HUES6 (cell line): ENCODE data around the gene UTF1.

ENCODE experiments used
- H3K27ac ChIP-seq: 2 replicates; pipeline ENCODE4 v1.7.0; 2013; ENCODE audit warnings: low read depth, mild to moderate bottlenecking, low read length, inconsistent platforms
- H3K27me3 ChIP-seq: 2 replicates; pipeline ENCODE4 v1.6.1; 2013; ENCODE audit warnings: low read length; ENCODE audit not compliant: control insufficient read depth, insufficient read depth
- H3K36me3 ChIP-seq: 2 replicates; pipeline ENCODE4 v1.6.1; 2013; ENCODE audit warnings: low read length; ENCODE audit not compliant: control insufficient read depth, insufficient read depth
- H3K4me1 ChIP-seq: 2 replicates; pipeline ENCODE4 v1.6.1; 2013; ENCODE audit warnings: low read length; ENCODE audit not compliant: control insufficient read depth, insufficient read depth
- H3K4me3 ChIP-seq: 2 replicates; pipeline ENCODE4 v1.5.1; 2013; ENCODE audit warnings: low read depth, low read length
- H3K9ac ChIP-seq: one replicate; pipeline ENCODE4 v1.6.1; 2013; ENCODE audit warnings: mild to moderate bottlenecking, low read length
- H3K9me3 ChIP-seq: 2 replicates; pipeline ENCODE4 v1.6.1; 2013; ENCODE audit warnings: low read depth, low read length; ENCODE audit not compliant: control insufficient read depth, insufficient read depth

UTF1 gene

DNA sequence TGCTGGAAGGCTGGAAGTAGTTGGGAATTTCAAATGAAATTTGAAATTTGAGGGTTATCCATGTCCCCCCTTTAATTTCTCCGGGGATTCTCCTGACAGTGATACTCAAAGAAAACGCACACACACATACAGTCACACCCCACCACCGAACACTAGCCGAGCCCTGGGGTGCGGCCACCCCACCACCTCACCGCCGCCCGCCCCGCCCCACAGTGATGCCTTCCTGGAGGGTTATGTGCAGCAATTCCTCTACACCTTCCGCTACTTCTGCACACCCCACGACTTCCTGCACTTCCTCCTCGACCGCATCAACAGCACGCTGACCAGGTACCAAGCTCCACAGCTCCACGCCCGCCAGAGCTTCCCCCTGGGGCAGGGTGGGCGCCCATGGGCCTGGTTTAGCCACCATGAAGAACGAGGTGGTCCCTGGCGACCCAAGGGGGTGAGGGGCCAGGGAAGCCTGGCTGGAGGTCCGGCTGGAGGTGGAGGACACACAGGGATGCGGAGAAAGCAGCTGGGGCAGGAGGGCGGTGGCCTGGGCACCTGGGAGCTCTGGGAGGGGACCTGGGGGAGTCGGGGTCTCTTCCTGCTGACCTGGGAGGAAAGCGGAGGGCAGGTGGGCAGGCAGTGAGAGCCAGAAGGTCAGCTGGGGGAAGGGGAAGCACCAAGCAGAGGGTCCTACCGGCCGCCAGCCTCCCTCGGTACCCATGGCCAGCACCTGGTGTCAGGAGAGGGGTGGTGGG lies 19.4 kb upstream of the UTF1 start:
- Histone ChIP-seq H3K27ac (no peak overlapping the region), H3K4me3 (no peak overlapping the region), H3K27me3 (no peaks in the 10 kb centered on the region), H3K9me3 (no peaks in the 10 kb centered on the region), H3K9ac (no peak overlapping the region), H3K36me3 (0 out of 2 replicates have a peak, but pooled peaks cover 5% of the 10 kb centered on the region), H3K4me1 (no peaks in the 10 kb centered on the region)

DNA sequence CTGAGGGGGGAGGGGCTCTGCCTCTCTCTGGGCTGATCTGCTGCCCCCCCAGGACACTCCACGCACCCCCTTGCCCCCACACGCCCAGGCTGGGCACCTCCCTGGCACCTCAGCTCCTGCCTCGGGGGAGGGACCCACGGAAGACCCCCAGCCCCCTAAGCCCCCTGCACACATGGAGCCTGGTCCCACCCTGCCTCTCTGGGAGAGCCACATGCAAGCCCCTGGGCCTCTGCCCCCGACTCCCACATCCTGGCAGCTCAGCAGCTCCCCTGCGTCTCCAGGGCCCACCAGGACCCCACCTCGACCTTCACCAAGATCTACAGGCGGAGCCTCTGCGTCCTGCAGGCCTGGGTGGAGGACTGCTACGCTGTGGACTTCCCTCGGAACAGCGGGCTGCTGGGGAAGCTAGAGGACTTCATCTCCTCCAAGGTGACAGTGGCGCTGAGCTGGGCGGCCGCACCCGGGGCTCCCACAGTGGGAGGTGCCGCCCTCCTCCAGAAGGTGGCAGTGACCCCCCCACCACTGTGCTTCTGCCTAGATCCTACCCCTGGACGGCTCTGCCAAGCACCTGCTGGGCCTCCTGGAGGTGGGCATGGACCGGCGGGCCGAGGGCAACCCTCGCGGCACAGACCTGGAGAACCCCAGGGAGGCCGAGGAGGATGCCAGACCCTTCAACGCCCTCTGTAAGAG lies 18.7 kb upstream of the UTF1 start:
- no peaks in the 10 kb centered on the region for H3K4me1 ChIP-seq
- no peak overlapping the region for H3K27ac ChIP-seq
- no peak overlapping the region for H3K4me3 ChIP-seq
- no peak overlapping the region for H3K9ac ChIP-seq
- no peaks in the 10 kb centered on the region for H3K27me3 ChIP-seq
- 0 out of 2 replicates have a peak, but pooled peaks cover 5% of the 10 kb centered on the region for H3K36me3 ChIP-seq
- H3K9me3 ChIP-seq = no peaks in the 10 kb centered on the region

DNA sequence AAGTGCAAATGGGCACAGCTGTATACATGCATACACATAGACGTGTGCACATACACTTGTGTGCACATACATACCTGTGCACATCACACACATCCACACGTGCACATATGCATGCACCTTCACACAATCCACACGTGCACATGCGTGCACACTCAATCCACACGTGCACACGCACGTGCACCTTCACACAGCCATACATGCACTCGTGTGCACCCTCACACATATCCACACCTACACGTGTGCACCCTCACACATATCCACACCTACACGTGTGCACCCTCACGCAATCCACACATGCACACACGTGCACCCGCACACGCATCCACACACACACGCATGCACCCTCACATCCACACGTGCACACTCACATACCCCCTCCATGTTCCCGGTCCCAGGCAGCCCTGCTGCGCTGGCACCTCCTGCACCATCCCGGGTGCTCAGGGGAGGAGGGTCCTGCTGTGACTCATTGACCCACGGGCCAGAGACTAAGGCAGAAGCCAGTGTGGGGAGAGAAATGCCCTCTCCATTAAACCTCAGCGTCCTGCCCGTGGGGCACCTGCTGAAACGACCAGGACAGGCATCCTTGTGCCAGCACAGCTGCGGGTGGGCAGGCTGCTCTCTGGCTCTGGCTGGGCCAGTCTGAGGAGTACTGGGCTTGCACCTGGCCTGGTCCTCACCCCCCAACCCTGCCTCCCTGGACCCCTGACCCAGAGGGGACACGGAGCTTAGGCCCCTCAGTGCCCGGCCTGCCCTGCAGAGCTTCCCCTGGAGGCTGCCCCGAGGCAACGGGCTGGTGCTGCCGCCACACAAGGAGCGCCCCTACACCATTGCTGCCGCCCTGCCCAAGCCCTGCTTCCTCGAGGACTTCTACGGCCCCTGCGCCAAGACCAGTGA lies 17.8 kb upstream of the UTF1 start:
- Histone ChIP-seq H3K9me3 (no peaks in the 10 kb centered on the region), H3K27ac (no peak overlapping the region), H3K27me3 (no peaks in the 10 kb centered on the region), H3K4me3 (no peak overlapping the region), H3K36me3 (0 out of 2 replicates have a peak, but pooled peaks cover 5% of the 10 kb centered on the region), H3K9ac (no peak overlapping the region), H3K4me1 (no peaks in the 10 kb centered on the region)

DNA sequence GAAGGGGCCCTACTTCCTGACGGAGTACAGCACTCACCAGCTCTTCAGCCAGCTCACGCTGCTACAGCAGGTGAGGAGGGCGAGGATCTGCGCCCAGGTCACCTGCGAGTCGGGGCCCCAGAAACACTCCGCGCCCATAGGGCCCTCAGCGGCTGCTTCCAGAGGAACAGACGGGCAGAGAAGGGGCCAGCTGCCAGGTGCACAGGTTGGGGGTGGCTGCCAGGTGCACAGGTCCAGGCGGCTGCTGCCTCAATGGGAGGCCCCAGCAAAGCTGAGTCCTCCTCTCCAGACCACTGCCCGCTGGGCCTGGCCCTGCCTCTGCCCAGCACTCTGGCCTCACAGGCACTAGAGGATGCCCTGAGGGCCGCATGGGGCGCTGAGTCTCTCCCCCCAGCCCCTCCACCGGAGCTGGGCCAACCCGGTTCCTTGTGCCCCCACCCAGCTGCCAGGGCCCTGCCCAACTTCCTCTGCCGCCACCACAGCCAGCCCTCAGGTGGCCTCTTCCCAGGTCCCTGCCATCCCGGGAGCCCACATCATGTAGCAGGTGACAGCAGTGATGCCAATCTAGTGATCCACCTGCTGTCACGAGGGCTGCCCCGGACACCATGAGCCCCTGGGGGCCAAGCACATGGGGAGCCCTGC lies 17.0 kb upstream of the UTF1 start:
- H3K9ac ChIP-seq = no peak overlapping the region
- 0 out of 2 replicates have a peak, but pooled peaks cover 5% of the 10 kb centered on the region for H3K36me3 ChIP-seq
- no peaks in the 10 kb centered on the region for H3K27me3 ChIP-seq
- H3K4me1 ChIP-seq = no peaks in the 10 kb centered on the region
- H3K27ac ChIP-seq = no peak overlapping the region
- no peak overlapping the region for H3K4me3 ChIP-seq
- H3K9me3 ChIP-seq = no peaks in the 10 kb centered on the region

DNA sequence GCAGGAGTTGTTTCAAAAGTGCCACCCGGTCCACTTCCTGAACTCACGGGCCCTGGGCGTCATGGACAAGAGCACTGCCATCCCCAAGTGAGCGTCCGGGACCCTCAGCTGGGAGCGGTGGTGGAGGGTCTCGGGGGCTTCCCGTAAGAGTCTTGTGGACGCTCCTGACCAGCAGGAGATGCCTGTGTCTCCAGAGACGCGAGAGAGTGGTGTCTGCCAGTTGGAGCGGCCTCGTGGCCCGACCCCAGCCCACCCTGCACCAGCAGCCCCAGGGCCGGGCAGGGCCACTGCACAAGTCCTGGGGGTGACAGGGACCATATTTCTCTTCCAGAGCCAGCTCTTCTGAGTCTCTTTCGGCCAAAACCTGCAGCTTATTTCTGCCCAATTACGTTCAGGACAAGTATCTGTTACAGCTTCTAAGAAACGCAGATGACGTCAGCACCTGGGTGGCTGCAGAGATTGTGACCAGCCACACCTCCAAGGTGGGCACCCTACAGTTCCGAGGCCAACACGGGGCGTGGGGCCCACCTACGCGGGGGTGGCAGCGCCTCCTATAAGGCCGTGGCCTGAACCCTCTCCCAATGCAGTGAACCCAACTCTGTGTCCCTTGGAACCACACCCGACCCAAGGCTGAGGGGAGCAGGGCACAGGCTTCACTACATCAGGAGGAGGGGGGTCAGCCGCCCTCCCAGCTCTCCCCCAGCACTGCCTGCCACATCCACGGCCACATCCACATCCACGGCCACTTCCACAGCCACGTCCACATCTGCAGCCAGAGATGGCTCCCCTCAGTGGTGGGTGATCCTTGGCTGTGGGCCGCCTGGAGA lies 16.2 kb upstream of the UTF1 start:
- Histone ChIP-seq H3K9me3 (no peaks in the 10 kb centered on the region), H3K27me3 (no peaks in the 10 kb centered on the region), H3K4me3 (no peak overlapping the region), H3K36me3 (0 out of 2 replicates have a peak, but pooled peaks cover 5% of the 10 kb centered on the region), H3K4me1 (peaks cover 1% of the 10 kb centered on the region; the same call in 1 of the 2 replicates), H3K9ac (no peak overlapping the region), H3K27ac (no peak overlapping the region)

DNA sequence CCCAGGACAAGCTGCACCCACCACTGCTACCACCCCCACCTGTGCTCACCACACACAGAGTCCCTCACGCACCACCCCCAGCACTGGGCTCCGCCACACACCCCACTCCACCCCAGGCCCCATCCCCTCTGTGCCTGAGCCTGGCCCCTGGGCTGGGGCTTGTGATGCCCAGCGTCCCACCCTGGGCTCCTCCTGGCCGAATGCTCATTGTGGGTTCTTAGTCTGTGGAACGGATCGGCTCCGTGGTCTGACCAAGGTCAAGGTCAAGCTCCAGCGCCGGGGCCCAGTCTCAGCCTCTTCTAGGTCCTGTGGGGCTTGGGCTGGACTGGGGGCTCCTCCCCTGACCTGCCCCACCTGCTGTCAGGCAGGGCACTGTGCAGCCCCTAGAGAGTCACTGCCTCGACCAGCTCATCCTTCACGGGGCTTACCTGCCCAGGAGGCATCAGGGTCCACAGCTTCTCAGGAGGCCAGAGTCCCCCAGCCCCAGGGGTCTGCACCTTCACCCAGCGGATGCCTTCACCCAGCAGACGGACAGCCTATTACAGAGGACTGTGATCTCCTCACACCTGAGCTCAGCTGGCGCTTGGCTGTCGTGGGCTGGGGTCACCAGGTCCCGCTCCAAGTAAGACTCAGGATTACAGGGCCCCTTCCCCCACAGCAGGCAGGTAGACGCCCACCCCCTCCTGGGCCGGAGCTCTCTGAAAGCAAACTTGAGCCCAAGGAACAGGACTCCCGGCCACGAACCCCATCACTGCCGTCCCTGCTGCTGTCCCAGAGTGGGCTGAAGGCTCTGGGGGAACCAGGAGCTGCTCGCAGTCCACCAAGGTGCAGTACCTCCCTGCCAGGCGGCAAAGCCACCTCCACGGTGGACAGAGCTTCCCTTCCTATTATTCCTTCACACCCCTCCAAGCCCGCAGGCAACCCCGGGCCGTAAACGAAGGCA lies 15.3 kb upstream of the UTF1 start:
- H3K4me1 ChIP-seq = peaks cover 9% of the 10 kb centered on the region; the same call in 1 of the 2 replicates
- 0 out of 2 replicates have a peak, but pooled peaks cover 5% of the 10 kb centered on the region for H3K36me3 ChIP-seq
- no peaks in the 10 kb centered on the region for H3K27me3 ChIP-seq
- no peak overlapping the region for H3K9ac ChIP-seq
- no peak overlapping the region for H3K27ac ChIP-seq
- H3K9me3 ChIP-seq = no peaks in the 10 kb centered on the region
- no peak overlapping the region for H3K4me3 ChIP-seq

DNA sequence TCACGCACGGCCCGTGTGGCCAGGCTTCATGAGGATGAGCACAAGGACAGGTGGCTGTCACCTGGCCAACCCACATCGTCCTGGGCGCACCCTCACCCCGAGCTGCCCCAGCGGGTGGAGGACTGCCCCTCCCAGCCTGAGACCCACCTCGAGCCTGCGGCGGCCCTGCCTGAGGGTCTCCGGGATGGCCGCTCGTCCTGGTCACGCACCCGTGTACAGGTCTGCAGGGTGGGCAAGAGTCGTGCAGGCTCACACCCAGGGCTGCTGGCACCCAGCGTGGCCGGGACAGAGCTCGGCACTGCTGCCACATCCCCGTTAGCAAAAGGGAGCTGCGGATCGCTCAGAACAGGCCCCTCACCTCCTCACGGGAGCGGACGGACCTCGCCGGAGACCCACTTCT lies 14.4 kb upstream of the UTF1 start:
- Histone ChIP-seq H3K9me3 (no peaks in the 10 kb centered on the region), H3K4me3 (no peak overlapping the region), H3K4me1 (peaks cover 9% of the 10 kb centered on the region; the same call in 1 of the 2 replicates), H3K27me3 (no peaks in the 10 kb centered on the region), H3K9ac (no peak overlapping the region), H3K27ac (no peak overlapping the region), H3K36me3 (0 out of 2 replicates have a peak, but pooled peaks cover 5% of the 10 kb centered on the region)

DNA sequence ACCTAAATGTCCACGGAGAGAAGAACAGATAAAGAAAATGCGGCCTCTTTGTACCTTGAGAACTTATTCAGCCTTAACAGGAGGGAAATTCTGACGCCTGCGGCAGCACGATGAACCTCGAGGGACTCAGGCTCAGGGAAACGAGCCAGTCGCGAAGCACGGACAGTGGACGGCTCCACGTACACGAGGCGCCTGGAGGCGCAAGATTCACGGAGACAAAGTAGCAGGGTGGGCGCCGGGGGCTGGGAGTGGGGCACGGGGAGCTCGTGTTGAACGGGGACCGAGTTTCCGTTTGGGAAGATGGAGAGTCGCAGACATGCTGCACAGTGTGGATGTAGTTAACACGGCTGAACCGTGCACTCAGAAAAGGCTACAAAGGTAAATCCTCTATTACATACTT lies 13.2 kb upstream of the UTF1 start:
- Histone ChIP-seq H3K4me1 (peaks cover 9% of the 10 kb centered on the region; the same call in 1 of the 2 replicates), H3K4me3 (no peak overlapping the region), H3K9me3 (no peaks in the 10 kb centered on the region), H3K27me3 (peaks cover 5% of the 10 kb centered on the region; the same call in 1 of the 2 replicates), H3K27ac (no peak overlapping the region), H3K36me3 (0 out of 2 replicates have a peak, but pooled peaks cover 4% of the 10 kb centered on the region), H3K9ac (no peak overlapping the region)

DNA sequence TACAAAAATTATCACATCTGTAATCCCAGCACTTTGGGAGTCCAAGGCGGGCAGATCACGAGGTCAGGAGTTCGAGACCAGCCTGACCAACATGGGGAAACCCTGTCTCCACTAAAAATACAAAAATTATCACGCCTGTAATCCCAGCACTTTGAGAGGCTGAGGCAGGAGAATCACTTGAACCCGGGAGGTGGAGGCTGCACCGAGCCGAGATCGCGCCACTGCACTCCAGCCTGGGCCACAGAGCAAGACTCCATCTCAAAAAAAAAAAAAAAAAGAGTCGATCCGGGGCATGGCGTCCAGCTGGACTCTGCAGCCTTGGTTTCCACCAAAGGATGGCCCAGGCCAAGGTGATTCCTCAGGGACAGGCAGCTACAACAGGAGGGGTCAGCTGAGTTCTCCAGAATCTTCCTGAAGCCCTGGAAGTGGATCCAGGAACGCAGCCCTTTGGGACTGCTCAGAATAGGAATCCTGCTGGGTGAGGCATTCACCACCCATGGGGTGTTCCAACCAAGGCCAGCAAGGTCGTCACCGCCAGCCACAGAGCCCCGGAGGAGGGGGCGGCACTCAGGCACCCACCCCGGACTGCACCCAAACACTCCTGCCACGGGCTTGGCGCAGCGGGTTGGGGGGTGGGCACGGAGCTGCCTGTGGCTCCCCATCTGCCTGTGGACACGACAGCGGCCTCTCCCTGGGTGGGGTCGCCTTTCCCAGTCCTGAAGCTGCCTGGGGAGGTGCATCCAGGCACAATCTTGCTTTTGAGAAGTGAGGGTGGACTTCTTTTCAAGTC lies 12.0 kb upstream of the UTF1 start:
- peaks cover 9% of the 10 kb centered on the region; the same call in 1 of the 2 replicates for H3K4me1 ChIP-seq
- H3K9me3 ChIP-seq = no peaks in the 10 kb centered on the region
- no peak overlapping the region for H3K4me3 ChIP-seq
- no peak overlapping the region for H3K9ac ChIP-seq
- no peaks in the 10 kb centered on the region for H3K36me3 ChIP-seq
- peaks cover 5% of the 10 kb centered on the region; the same call in 1 of the 2 replicates for H3K27me3 ChIP-seq
- no peak overlapping the region for H3K27ac ChIP-seq
